Right atrium auricular region (tissue), 2 donors: ENCODE data around the gene PPP2R5C. TPM values are rescaled to one million over a fixed set of nuclear protein-coding genes. Genes with fewer than 3 reads are reported as not detected.
"Not testable (repeated sequence)": the region's sequence is repeated elsewhere in the genome, so short reads cannot be mapped to it uniquely, and the experiment has no call there.

Experiments
- DNase-seq: peaks from one replicate; pipeline ENCODE4 v3.0.0-alpha.2; 2019; ENCODE audit warnings: low spot score
- H3K27ac ChIP-seq, 2 donors: fragments of 200-600 bp; sonication (generic); 1 replicate in 1 of 2; 2 replicates in 1 of 2; pipeline ENCODE4 v1.5.1; 2016 to 2019
- H3K27me3 ChIP-seq, 2 donors: fragments of 200-600 bp; sonication (generic); one replicate each; pipeline versions ENCODE4 v1.5.1 to v1.6.0; 2017 to 2019
- H3K36me3 ChIP-seq: fragments of 200-600 bp; sonication (generic); one replicate; pipeline ENCODE4 v1.5.1; 2016
- H3K4me1 ChIP-seq, 2 donors: fragments of 200-600 bp; sonication (generic); one replicate each; pipeline versions ENCODE4 v1.5.1 to v1.6.0; 2017 to 2019
- H3K4me3 ChIP-seq, 2 donors: fragments of 200-600 bp; sonication (generic); 1 replicate in 1 of 2; 2 replicates in 1 of 2; pipeline ENCODE4 v1.5.1; 2017 to 2019; ENCODE audit warnings: mild to moderate bottlenecking in 1 of 2, moderate library complexity in 1 of 2
- H3K9me3 ChIP-seq, 2 donors: fragments of 200-600 bp; sonication (generic); one replicate each; pipeline ENCODE4 v1.5.1; 2019
- CTCF ChIP-seq, 2 donors: fragments of 200-600 bp; sonication (generic); IDR thresholded peaks; one replicate each; pipeline ENCODE4 v1.5.1; 2019; ENCODE audit warnings: antibody characterized with exemption in 2 of 2
- total RNA-seq, 2 donors: library from RNA; depleted of rRNA; stranded (reverse); fragments of >200 nt; gene quantifications; one replicate each; pipeline ENCODE4 v1.1.0, GENCODE V29; 2016

PPP2R5C gene
- total RNA-seq, 2 donors from 2014 or later = 82.2 to 82.9 TPM

- H3K4me1 ChIP-seq = peaks cover 0 to 12% of the 10 kb centered on the region in 2 donors
- no peaks in the 10 kb centered on the region for H3K36me3 ChIP-seq
- TF ChIP-seq CTCF (IDR thresholded peaks at IDR 0.05) = no peak
- DNase-seq = no peak
- no peak overlapping the region for H3K4me3 ChIP-seq
- H3K27me3 ChIP-seq = no peaks in the 10 kb centered on the region
- no peak overlapping the region for H3K27ac ChIP-seq
- H3K9me3 ChIP-seq = no peaks in the 10 kb centered on the region
Measured at GRCh38 chr14:101727611-101728366, 33.7 kb upstream of the PPP2R5C start.

- Histone ChIP-seq H3K27ac (no peak overlapping the region), H3K9me3 (no peaks in the 10 kb centered on the region), H3K36me3 (no peaks in the 10 kb centered on the region), H3K4me1 (peaks cover 0 to 12% of the 10 kb centered on the region in 2 donors), H3K27me3 (no peaks in the 10 kb centered on the region), H3K4me3 (no peak overlapping the region)
- no peak for DNase-seq
- TF ChIP-seq CTCF (IDR thresholded peaks at IDR 0.05) = no peak
Measured at GRCh38 chr14:101728367-101728742, 33.2 kb upstream of the PPP2R5C start.

GRCh38 chr14:101729382-101729781, 32.1 kb upstream of the PPP2R5C start:
- H3K4me1 ChIP-seq = peaks cover 0 to 12% of the 10 kb centered on the region in 2 donors
- H3K36me3 ChIP-seq = no peaks in the 10 kb centered on the region
- H3K27ac ChIP-seq = no peak overlapping the region
- no peak for TF ChIP-seq CTCF (IDR thresholded peaks at IDR 0.05)
- no peaks in the 10 kb centered on the region for H3K27me3 ChIP-seq
- no peak overlapping the region for H3K4me3 ChIP-seq
- no peaks in the 10 kb centered on the region for H3K9me3 ChIP-seq
- DNase-seq = no peak

- not testable (repeated sequence) for H3K36me3 ChIP-seq, DNase-seq, H3K27ac ChIP-seq, H3K27me3 ChIP-seq, H3K4me3 ChIP-seq, H3K9me3 ChIP-seq
- H3K4me1 ChIP-seq = peaks cover 0 to 12% of the 10 kb centered on the region in 2 donors
Measured at GRCh38 chr14:101730157-101730556, 31.4 kb upstream of the PPP2R5C start.

GRCh38 chr14:101730626-101731186, 30.8 kb upstream of the PPP2R5C start:
- Histone ChIP-seq H3K9me3 (no peaks in the 10 kb centered on the region), H3K4me1 (peaks cover 0 to 12% of the 10 kb centered on the region in 2 donors), H3K27ac (peak overlapping the region in 1 of 2 donors; percentile 40), H3K27me3 (no peaks in the 10 kb centered on the region), H3K4me3 (no peak overlapping the region), H3K36me3 (no peaks in the 10 kb centered on the region)
- no peak for DNase-seq
- TF ChIP-seq CTCF (IDR thresholded peaks at IDR 0.05) = no peak

GRCh38 chr14:101731187-101732080, 30.1 kb upstream of the PPP2R5C start:
- Histone ChIP-seq H3K36me3 (no peaks in the 10 kb centered on the region), H3K9me3 (no peaks in the 10 kb centered on the region), H3K27ac (peak overlapping the region; percentile 35 to 40), H3K4me1 (peaks cover 0 to 12% of the 10 kb centered on the region in 2 donors), H3K27me3 (no peaks in the 10 kb centered on the region), H3K4me3 (no peak overlapping the region)
- DNase-seq = peak; percentile 81
- no peak for TF ChIP-seq CTCF (IDR thresholded peaks at IDR 0.05)
